ENCODE data around the gene PROZ.

- TF ChIP-seq ETS1 (CRISPR knock-in tag; IDR thresholded peaks at IDR 0.05), result no peak
- no peak for TF ChIP-seq CCDC6 (CRISPR knock-in tag; IDR thresholded peaks at IDR 0.05)
- no peak for TF ChIP-seq ZBTB2 (CRISPR knock-in tag; IDR thresholded peaks at IDR 0.05; ENCODE audit: low read depth)
- TF ChIP-seq TCF7 (IDR thresholded peaks at IDR 0.05; ENCODE audit: low read depth), result no peak
- TF ChIP-seq ZFP41 (CRISPR knock-in tag; IDR thresholded peaks at IDR 0.05; ENCODE audit: borderline replicate concordance), result no peak
- no peak for TF ChIP-seq SMC3 (IDR thresholded peaks at IDR 0.05; ENCODE audit: low read length)
- no peak for TF ChIP-seq E2F1 (CRISPR knock-in tag; IDR thresholded peaks at IDR 0.05)
Measured at GRCh38 chr13:113219256-113219940, 61.0 kb downstream of the PROZ start.

Data from HepG2 (cell line).